Thymus (tissue), 11 donors: ENCODE results near the gene CDKN2B. TPM values are rescaled to one million over a fixed set of nuclear protein-coding genes. Genes with fewer than 3 reads are reported as not detected.

Source experiments
- DNase-seq, 9 donors: peaks; one replicate each; pipeline ENCODE4 v3.0.0-alpha.2; 2013; ENCODE audit warnings: low spot score in 9 of 9, low read depth in 6 of 9, missing footprints in 1 of 9
- H3K27ac ChIP-seq, 2 donors: one replicate each; pipeline ENCODE4 v1.5.1; 2013; ENCODE audit warnings: control low read depth in 1 of 2, low read depth in 1 of 2, low read length in 1 of 2, mild to moderate bottlenecking in 1 of 2, moderate library complexity in 1 of 2
- H3K27me3 ChIP-seq, 2 donors: one replicate each; pipeline ENCODE4 v1.5.1; 2013; ENCODE audit warnings: low read length in 1 of 2; ENCODE audit not compliant: control insufficient read depth in 2 of 2, insufficient read depth in 1 of 2
- H3K36me3 ChIP-seq, 2 donors: one replicate each; pipeline ENCODE4 v1.5.1; 2013; ENCODE audit warnings: low read length in 1 of 2, mild to moderate bottlenecking in 1 of 2, moderate library complexity in 1 of 2; ENCODE audit not compliant: control insufficient read depth in 2 of 2, insufficient read depth in 2 of 2
- H3K4me1 ChIP-seq, 2 donors: one replicate each; pipeline ENCODE4 v1.5.1; 2013; ENCODE audit warnings: low read length in 2 of 2; ENCODE audit not compliant: control insufficient read depth in 2 of 2, insufficient read depth in 2 of 2
- H3K4me3 ChIP-seq, 2 donors: one replicate each; pipeline ENCODE4 v1.5.1; 2013; ENCODE audit warnings: low read length in 2 of 2, control low read depth in 1 of 2, mild to moderate bottlenecking in 1 of 2
- H3K9me3 ChIP-seq, 2 donors: one replicate each; pipeline ENCODE4 v1.5.1; 2013; ENCODE audit warnings: low read length in 1 of 2, mild to moderate bottlenecking in 1 of 2; ENCODE audit not compliant: control insufficient read depth in 2 of 2, insufficient read depth in 1 of 2
- WGBS: extraction: QIAGEN DNeasy Blood & Tissue Kit; methylation state at CpG from one replicate; pipeline ENCODE4 v1.1.7; 2013; 5-methylcytosine and 5-hydroxymethylcytosine counted together
- polyA plus RNA-seq: library from polyadenylated mRNA; stranded (reverse); fragments of 200-250 nt; gene quantifications from one replicate; pipeline ENCODE4 v1.2.3, GENCODE V29; 2013
- total RNA-seq: library from RNA; stranded (reverse); fragments of 120-200 nt; gene quantifications from one replicate; pipeline ENCODE4 v1.2.4, GENCODE V29; 2013
- donor health status: healthy.

The CDKN2B gene
- total and polyA plus RNA-seq, 2 donors: 0.80 to 7.3 TPM

DNA sequence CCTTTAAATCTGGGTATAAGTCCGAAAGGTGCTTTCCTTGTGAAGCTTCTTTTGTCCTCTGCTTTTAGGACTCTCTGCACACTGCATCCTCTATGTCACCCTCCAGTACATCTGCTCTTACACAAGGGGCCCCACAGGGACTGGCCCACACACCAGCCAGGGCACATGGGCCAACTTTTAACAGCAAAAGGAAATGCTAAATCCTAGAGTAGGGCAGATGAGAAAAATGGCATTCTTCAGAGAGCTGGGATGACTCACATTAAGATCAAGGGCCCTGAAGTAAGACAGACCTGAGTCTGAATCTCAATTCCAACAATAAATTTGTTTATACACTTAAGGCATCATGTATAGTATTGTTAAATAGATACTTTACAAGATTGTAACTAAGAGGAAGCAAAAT, 40.3 kb upstream of the CDKN2B start:
- Histone ChIP-seq H3K4me3 (no peak overlapping the region), H3K9me3 (no peaks in the 10 kb centered on the region), H3K4me1 (peaks cover 4 to 6% of the 10 kb centered on the region in 2 donors), H3K36me3 (no peaks in the 10 kb centered on the region), H3K27me3 (no peaks in the 10 kb centered on the region), H3K27ac (no peak overlapping the region)
- no peak for DNase-seq
- WGBS: 96% methylated on average over 1 of the region's 1 CpG

GRCh38 chr9:22047596-22047995, 38.5 kb upstream of the CDKN2B start:
- 93% methylated on average over 2 of the region's 2 CpGs for WGBS
- H3K4me3 ChIP-seq: no peak overlapping the region

DNA sequence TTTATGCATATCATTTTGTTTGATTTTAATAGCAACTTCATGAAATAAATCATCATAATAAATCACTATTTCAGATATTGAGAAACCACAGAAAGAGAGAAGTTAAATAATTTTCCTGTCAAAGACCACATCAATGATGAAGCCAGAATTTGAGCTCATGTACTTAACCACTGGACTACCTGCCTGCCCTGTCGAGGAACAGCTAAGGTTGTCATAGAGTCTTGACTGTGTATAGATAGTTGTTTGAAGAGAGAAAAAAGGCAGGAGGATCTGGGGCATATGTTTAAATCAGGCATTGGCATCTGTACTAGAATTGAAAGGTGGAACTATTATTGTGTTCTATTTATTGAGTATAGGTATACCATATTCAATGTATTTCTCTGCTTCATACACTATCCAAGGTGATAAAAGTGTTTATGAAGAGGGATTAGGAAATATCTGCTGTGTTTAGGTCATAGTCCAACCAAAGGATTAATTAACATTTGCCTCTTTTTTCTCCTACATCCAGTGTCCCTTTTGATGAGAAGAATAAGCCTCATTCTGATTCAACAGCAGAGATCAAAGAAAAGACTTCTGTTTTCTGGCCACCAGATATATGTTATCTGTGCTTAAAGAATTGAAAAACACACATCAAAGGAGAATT, 37.3 kb upstream of the CDKN2B start:
- 7% methylated on average over 1 of the region's 1 CpG for WGBS
- Histone ChIP-seq H3K4me3 (no peak overlapping the region), H3K9me3 (no peaks in the 10 kb centered on the region), H3K36me3 (no peaks in the 10 kb centered on the region), H3K27me3 (no peaks in the 10 kb centered on the region), H3K4me1 (peaks cover 4 to 6% of the 10 kb centered on the region in 2 donors), H3K27ac (no peak overlapping the region)
- no peak for DNase-seq

More at GRCh38 chr9:22047596-22047995, 38.5 kb upstream of the CDKN2B start:
- Histone ChIP-seq H3K27ac (no peak overlapping the region), H3K27me3 (no peaks in the 10 kb centered on the region), H3K36me3 (no peaks in the 10 kb centered on the region), H3K4me1 (peaks cover 4 to 6% of the 10 kb centered on the region in 2 donors), H3K9me3 (no peaks in the 10 kb centered on the region)
- no peak for DNase-seq

DNA sequence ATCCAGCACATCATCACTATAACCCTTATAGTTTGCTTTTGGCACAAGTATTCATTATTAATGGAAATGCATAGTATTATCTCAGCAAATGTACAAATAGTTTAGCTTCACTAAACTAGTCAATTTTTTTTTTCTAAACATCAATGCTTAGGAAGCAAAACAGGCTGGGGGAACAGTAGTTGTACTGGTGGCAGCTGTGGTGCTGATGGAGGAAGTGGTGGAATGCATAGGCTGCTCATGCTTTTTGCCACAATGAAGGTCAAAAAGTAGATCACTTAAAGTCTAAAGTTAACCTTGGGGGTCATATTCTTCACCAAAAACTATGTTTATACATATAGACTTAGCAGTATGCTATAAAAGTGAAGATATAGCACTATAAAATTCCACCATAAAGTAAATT, 36.3 kb upstream of the CDKN2B start:
- Histone ChIP-seq H3K27ac (no peak overlapping the region), H3K9me3 (no peaks in the 10 kb centered on the region), H3K4me1 (peaks cover 0 to under 1% of the 10 kb centered on the region in 2 donors), H3K36me3 (no peaks in the 10 kb centered on the region), H3K4me3 (no peak overlapping the region), H3K27me3 (no peaks in the 10 kb centered on the region)
- DNase-seq: no peak

DNA sequence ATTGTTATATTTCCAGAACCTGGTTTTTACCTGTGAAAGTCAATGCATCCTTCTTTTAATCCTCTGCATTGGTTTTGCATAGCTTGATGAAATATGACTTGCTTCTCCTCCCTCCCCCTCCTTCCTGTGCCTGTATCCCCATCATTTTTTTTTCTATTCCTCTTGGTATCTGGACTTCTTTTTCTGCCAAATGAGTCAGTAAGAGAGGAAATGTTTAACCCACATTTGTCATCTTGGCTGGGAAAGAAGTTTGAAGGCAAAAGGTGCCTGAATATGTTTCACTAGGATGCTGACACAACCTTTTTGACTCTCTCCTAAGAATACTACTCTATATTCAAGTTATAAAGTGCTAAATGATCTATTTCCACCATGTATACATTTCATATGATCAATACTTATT, 35.5 kb upstream of the CDKN2B start:
- DNase-seq: no peak
- H3K4me3 ChIP-seq: no peak overlapping the region
- H3K36me3 ChIP-seq: no peaks in the 10 kb centered on the region
- no peak overlapping the region for H3K27ac ChIP-seq
- no peaks in the 10 kb centered on the region for H3K9me3 ChIP-seq
- H3K27me3 ChIP-seq: no peaks in the 10 kb centered on the region
- no peaks in the 10 kb centered on the region for H3K4me1 ChIP-seq

GRCh38 chr9:22043928-22044327, 34.8 kb upstream of the CDKN2B start:
- WGBS: 55% methylated on average over 3 of the region's 3 CpGs
- no peaks in the 10 kb centered on the region for H3K4me1 ChIP-seq
- DNase-seq: no peak
- H3K27ac ChIP-seq: no peak overlapping the region
- H3K27me3 ChIP-seq: no peaks in the 10 kb centered on the region
- H3K4me3 ChIP-seq: no peak overlapping the region
- H3K9me3 ChIP-seq: no peaks in the 10 kb centered on the region
- H3K36me3 ChIP-seq: no peaks in the 10 kb centered on the region

GRCh38 chr9:22041775-22042174, 32.7 kb upstream of the CDKN2B start:
- WGBS: 79% methylated on average over 1 of the region's 1 CpG
- no peaks in the 10 kb centered on the region for H3K9me3 ChIP-seq
- no peaks in the 10 kb centered on the region for H3K27me3 ChIP-seq
- H3K36me3 ChIP-seq: no peaks in the 10 kb centered on the region
- no peak for DNase-seq
- no peak overlapping the region for H3K4me3 ChIP-seq
- H3K27ac ChIP-seq: no peak overlapping the region
- no peaks in the 10 kb centered on the region for H3K4me1 ChIP-seq

GRCh38 chr9:22041344-22041743, 32.2 kb upstream of the CDKN2B start:
- H3K9me3 ChIP-seq: no peaks in the 10 kb centered on the region
- H3K27me3 ChIP-seq: no peaks in the 10 kb centered on the region
- H3K4me3 ChIP-seq: no peak overlapping the region
- no peak for DNase-seq
- WGBS: 97% methylated on average over 1 of the region's 1 CpG
- no peaks in the 10 kb centered on the region for H3K36me3 ChIP-seq
- H3K4me1 ChIP-seq: no peaks in the 10 kb centered on the region
- H3K27ac ChIP-seq: no peak overlapping the region

DNA sequence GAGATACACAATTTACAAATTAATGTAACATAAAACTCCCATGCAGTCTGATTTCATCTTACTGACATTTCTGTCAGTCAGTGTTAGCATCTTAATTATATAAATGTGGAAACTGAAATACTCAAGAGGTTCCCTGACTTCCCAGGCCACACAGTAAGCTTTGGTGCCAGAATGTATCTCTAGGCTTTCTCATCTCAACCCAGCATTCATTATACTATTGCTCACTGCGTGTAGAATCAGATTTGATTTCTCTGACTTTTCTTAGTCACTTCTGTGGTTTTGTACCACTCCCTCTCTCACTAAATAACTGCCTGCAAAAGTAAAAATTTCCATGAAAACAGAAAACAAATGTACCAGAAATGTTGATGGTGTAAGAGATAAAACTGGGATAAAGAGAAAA, 31.7 kb upstream of the CDKN2B start:
- no peak overlapping the region for H3K27ac ChIP-seq
- H3K36me3 ChIP-seq: no peaks in the 10 kb centered on the region
- H3K4me3 ChIP-seq: no peak overlapping the region
- no peaks in the 10 kb centered on the region for H3K4me1 ChIP-seq
- 73% methylated on average over 1 of the region's 1 CpG for WGBS
- no peak for DNase-seq
- H3K27me3 ChIP-seq: no peaks in the 10 kb centered on the region
- no peaks in the 10 kb centered on the region for H3K9me3 ChIP-seq

DNA sequence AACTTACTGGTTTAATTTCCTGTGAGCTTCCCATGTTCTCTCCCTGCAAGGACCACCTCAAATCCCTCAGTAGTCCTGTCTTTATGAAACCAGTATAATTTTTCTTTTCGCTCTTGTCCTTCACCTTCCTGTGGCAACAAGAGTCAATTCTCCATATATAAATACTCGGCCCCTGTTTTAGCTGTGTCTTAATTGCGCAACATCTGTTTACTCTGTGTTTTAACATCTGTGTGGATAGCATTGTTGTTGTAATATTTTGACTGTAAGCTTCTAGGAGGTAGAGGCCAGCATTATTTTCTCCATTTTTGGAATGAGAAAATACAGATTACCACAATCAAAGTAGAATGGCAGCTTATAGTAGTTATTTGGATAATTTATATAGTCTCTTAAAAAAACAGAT, 30.2 kb upstream of the CDKN2B start:
- 80% methylated on average over 3 of the region's 3 CpGs for WGBS
- Histone ChIP-seq H3K9me3 (no peaks in the 10 kb centered on the region), H3K36me3 (no peaks in the 10 kb centered on the region), H3K4me1 (no peaks in the 10 kb centered on the region), H3K4me3 (no peak overlapping the region), H3K27me3 (no peaks in the 10 kb centered on the region), H3K27ac (no peak overlapping the region)
- DNase-seq: no peak
